Nucleus accumbens (tissue), 56 donors: ENCODE results near the gene CLRN2.

Experiments
- DNase-seq, 56 donors: peaks; one replicate each; lab custom pipeline; 2025; lab: John Stamatoyannopoulos, UW

CLRN2 gene

GRCh38 chr4:17500574-17500973 is 14.4 kb upstream of the CLRN2 start:
- DNase-seq: no peak

GRCh38 chr4:17502756-17503155 is 12.2 kb upstream of the CLRN2 start:
- no peak for DNase-seq

- no peak for DNase-seq
Observed at GRCh38 chr4:17504081-17504480, 10.9 kb upstream of the CLRN2 start.

DNA sequence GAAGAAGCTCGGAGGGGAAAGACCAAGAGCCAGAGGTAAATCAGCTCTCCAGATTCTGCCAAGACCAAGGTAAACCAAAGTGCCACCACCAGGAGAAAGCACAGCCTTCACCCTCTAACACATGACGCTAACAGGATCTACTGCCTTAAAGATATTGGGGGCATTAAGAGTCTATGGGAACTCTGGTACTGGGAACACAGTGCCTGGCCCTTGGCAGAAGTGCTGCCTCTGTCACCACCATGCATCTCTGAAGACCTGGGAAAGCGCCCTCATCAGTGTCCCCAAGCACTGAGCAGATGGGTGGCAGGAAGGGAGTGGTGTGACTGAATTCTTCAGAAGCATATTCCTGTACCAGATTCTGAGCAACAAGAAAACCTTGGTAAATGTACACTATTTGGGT is 4.4 kb upstream of the CLRN2 start:
- peak in 5 of 56 donors; percentile 5 to 20 (median 13) for DNase-seq

GRCh38 chr4:17511051-17511450 is 3.9 kb upstream of the CLRN2 start:
- DNase-seq: peak in 34 of 56 donors; percentile 12 to 72 (median 34)

DNA sequence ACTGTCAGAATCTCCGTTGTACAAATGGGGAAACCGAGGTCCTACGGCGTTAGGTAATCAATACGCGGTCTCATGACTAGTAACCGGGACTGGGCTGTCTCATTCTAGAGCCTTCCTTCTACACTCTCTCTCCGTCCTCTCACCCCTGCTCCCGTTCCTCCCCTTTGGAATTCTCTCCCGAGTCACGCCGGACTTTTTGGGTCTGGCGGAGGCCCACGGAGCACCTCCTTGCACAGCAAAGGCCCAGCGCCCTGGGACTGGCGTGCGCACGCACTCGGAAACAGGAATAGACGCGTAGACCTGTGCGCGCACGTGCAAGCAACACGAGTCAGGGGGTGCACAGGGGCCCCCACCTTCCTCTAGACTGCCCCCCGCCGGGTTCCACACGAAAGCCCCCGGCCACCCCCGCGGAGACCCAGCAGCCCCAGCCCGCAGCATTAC is 3.4 kb upstream of the CLRN2 start:
- DNase-seq: peak in 40 of 56 donors; percentile 33 to 86 (median 70)

DNA sequence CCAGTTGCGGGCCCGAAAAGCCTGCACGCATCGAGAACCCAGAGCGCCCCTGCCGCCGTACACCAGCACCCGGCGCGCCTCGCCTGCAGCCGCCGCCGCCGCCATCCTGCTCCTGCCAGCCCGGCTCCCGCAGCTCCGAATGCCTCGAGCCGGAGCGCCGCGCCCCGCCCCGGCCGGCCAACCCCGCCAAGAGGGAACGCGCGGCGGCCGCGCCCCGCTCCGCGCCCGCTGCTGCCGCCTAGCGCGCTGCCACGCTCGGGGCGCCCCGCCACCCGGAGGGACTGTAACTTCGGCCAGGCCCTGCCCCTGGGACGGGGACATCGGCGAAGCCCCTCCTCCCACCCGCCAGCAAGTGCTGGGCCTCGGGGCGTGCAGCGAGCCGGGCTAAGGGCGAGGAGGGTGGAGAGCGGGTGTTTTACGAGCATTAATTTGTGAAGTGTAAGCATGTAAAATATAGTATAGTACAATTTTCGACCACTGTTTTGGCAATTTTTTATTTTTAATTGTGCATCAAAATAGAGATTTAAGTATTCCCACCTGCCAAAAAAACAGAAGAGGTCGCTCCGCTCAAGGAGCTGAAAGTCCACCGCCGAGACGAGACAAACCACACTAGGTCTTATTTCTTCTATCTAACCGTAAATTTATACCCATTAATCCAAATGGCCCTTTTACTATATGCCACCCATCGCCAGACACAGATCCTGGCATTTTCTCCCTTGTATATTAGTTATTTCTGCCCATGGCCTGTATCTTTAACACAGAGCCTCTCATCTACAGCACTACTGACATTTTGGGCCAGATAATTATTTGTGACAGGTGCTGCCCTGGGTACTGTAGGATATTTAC is 2.8 kb upstream of the CLRN2 start, which contains the start of gene QDPR:
TSS of gene QDPR (minus strand) at position 141 of the 846 bp plus-strand sequence. CDS start at position 105, 36 bp downstream.
- DNase-seq: peak; percentile 4 to 93 (median 85)

DNA sequence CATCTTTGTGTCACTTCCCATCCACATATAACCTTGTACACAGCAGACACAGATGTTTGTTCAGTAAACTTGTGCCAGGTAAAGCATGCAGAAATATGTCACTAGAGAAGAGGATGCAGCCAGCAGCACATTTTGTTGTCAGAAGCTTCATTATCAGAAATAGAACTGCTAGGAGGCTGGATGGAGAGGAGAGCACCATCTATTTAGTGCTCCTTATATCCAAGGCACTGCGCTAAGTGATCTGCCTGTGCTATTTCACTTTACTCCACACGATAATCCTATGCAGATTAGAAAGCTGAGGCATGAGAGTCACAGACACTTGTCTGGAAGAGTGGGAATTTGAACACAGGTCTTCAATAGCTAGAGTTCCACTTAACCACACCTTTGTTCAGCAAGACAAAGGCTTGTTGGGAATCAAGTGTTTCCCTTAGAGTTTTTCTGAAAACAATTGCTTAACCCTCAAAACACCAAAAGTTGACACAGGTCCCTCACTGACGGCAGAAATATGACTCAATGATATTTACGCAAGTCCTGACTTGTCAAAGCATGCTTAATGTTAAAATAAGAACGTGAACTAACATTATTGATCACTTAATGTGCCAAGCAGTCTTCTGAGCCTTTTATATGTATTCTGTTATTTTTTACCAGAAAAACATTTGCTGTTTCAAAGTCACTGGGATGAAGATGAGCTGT is 1.8 kb upstream of the CLRN2 start:
- no peak for DNase-seq

GRCh38 chr4:17515445-17516407 is 761 bp downstream of the CLRN2 start:
- DNase-seq: peak in 11 of 56 donors; percentile 10 to 38 (median 22)

DNA sequence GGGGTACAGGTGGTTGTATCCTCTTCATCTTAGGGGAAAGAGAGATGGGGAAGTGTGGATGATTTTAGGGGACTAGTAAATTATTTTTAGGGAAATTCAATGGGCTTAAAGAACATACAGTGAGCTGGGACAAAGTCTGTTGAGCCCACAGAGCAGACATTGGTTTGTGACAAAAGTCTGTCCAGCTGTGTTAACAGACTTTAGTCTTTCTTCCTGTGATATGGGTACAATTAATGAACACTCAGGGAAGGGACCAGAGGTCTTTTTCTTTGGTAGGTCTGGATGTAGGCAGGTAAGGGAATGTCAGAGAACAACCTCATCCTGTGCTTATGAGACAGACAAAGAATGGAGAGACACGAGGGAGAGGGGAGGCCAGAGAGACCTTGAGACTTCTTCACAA is 2.0 kb downstream of the CLRN2 start:
- no peak for DNase-seq

DNA sequence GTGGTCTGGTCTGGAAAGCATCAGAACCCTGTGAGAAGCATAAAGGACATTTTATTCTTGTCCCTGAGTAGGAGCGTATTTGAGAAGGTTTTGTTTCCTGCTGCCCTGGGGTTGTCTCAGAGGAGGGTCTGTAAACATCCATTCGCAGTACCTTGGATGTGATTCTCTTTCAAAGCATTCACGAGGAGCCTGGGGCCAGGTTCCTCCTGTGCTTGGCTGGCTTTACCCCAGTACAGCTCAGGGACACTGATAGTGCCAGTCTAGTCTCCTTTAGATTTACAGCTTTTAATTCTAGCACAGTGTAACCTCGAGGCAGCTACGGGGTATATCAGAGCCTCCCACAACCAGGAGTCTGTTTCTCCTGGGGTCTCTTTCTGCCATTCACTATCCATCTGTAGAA is 2.7 kb downstream of the CLRN2 start:
- no peak for DNase-seq

GRCh38 chr4:17521595-17521994 is 6.6 kb downstream of the CLRN2 start:
- DNase-seq: no peak

GRCh38 chr4:17523662-17524061 is 8.7 kb downstream of the CLRN2 start:
- no peak for DNase-seq

GRCh38 chr4:17526695-17527477 is 11.9 kb downstream of the CLRN2 start:
- DNase-seq: no peak

- no peak for DNase-seq
Observed at GRCh38 chr4:17528551-17529165, 13.7 kb downstream of the CLRN2 start.

DNA sequence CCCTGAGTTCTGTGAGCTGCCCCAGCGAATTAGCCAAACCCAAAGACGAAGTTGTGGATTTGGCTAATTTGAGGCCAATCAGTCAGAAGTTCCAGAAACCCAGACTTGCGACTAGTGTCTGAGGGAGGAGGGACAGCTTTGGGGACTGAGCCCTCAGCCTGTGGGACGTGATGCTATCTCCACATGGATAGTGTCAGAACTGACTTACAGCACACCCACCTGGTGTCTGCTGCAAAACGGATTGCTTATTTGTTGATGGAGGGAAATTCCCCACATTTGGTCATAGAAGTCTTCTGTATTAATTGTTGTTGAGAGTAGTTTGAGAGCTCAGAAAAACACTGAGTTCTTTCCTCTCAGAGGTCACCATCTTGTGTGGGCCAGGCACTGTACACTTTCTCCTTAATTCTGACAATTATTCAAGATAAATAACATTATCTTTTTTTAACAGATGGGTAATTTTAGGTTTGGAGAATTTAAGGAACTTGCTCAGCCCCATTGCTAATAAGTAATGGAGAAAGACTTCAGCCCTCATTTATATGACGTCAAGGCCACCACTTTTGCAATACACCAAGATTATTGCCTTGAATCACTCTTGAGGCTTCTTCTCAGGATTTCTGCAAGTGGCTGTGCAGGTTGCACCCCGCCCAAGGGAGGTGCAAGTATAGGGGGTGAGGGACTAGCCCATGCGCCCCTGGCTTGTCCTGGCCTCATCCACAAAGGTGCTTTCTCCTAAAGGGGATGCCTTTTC is 16.7 kb downstream of the CLRN2 start:
- DNase-seq: no peak

GRCh38 chr4:17534705-17535104 is 19.7 kb downstream of the CLRN2 start:
- no peak for DNase-seq

DNA sequence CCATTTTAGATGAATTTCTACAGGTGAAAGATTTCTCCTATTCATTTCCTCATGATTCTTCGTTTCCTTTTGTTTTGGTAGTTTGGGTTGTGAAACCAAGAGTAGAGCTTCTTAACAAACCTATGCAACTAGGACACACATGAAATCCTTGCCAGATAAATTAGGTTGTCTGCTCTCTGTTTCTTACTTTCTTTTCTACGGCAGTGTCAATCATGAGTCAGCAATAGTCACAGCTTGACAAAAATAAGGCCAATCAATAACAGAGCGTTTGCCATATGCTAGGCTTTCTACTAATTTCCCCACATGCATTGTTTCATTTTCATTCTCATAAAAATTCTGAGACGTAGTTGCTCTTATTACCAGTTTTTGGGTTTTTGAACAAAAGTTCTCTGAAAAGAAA is 20.3 kb downstream of the CLRN2 start:
- no peak for DNase-seq
